GM19351 (cell line): ENCODE measurements around the gene ITCH.

ENCODE experiments used
- ATAC-seq: cut with Tn5 transposase; IDR thresholded peaks from one replicate; pipeline ENCODE4 v1.9.1; 2021; ENCODE audit warnings: mild to moderate bottlenecking, moderate library complexity; ENCODE audit not compliant: unreplicated experiment

Gene ITCH

GRCh38 chr20:34544109-34544796 is 181.2 kb downstream of the ITCH start:
- no peak for ATAC-seq

GRCh38 chr20:34546751-34547181 is 183.7 kb downstream of the ITCH start:
- ATAC-seq = no peak

- ATAC-seq = no peak
Measured at GRCh38 chr20:34547844-34548613, 185.0 kb downstream of the ITCH start.

- no peak for ATAC-seq
Measured at GRCh38 chr20:34549291-34549928, 186.3 kb downstream of the ITCH start.

- ATAC-seq = no peak
Measured at GRCh38 chr20:34549929-34550305, 186.8 kb downstream of the ITCH start.

GRCh38 chr20:34552569-34552968 is 189.5 kb downstream of the ITCH start:
- no peak for ATAC-seq

- ATAC-seq = no peak
Measured at GRCh38 chr20:34553366-34553867, 190.3 kb downstream of the ITCH start.

GRCh38 chr20:34557936-34558319 is 194.9 kb downstream of the ITCH start:
- no peak for ATAC-seq

- peak; percentile 62 for ATAC-seq
Measured at GRCh38 chr20:34558320-34559218, 195.5 kb downstream of the ITCH start, which contains the start of gene MAP1LC3A. MAP1LC3A (plus strand) TSS chr20:34558718; CDS start chr20:34558869, 151 bp downstream.

- no peak for ATAC-seq
Measured at GRCh38 chr20:34559311-34560140, 196.5 kb downstream of the ITCH start.

- no peak for ATAC-seq
Measured at GRCh38 chr20:34560141-34560523, 197.1 kb downstream of the ITCH start.

GRCh38 chr20:34560614-34561013 is 197.5 kb downstream of the ITCH start:
- no peak for ATAC-seq
